NT2/D1 (cell line): Measurements from ENCODE around the gene CLK1.
"Not testable (repeated sequence)": the region's sequence is repeated elsewhere in the genome, so short reads cannot be mapped to it uniquely, and the experiment has no call there.

ENCODE experiments used
- DNase-seq: peaks from one replicate; pipeline ENCODE4 v3.0.0-alpha.2; 2011; ENCODE audit warnings: low read depth, low spot score
- H3K27me3 ChIP-seq: 2 replicates; pipeline ENCODE4 v1.6.0; 2011; ENCODE audit warnings: mild to moderate bottlenecking; ENCODE audit not compliant: insufficient read length, insufficient read depth
- H3K36me3 ChIP-seq: 2 replicates; pipeline ENCODE4 v1.6.1; 2011; ENCODE audit warnings: mild to moderate bottlenecking, low read length, mixed read lengths; ENCODE audit not compliant: insufficient read depth, insufficient read length
- H3K4me1 ChIP-seq: 2 replicates; pipeline ENCODE4 v1.5.1; 2011; ENCODE audit not compliant: insufficient read depth, insufficient read length
- H3K4me3 ChIP-seq: 2 replicates; pipeline ENCODE4 v1.5.1; 2011; ENCODE audit warnings: low read depth; ENCODE audit not compliant: insufficient read length
- H3K9ac ChIP-seq: 2 replicates; pipeline ENCODE4 v1.6.0; 2011; ENCODE audit warnings: low read depth; ENCODE audit not compliant: insufficient read length
- H3K9me3 ChIP-seq: 2 replicates; pipeline ENCODE4 v1.5.1; 2011; ENCODE audit warnings: mild to moderate bottlenecking, low read length; ENCODE audit not compliant: insufficient read depth
- SUZ12 ChIP-seq: IDR thresholded peaks from 2 replicates; pipeline ENCODE4 v1.6.1; 2011; ENCODE audit not compliant: insufficient read length, insufficient read depth; ENCODE audit errors: extremely low read depth
- YY1 ChIP-seq: IDR thresholded peaks from 2 replicates; pipeline ENCODE4 v1.6.1; 2011; ENCODE audit not compliant: insufficient read length, insufficient read depth
- ZNF274 ChIP-seq: IDR thresholded peaks from 2 replicates; pipeline ENCODE4 v1.6.1; 2011; ENCODE audit warnings: mild to moderate bottlenecking, low read depth, low read length

The CLK1 gene

DNA sequence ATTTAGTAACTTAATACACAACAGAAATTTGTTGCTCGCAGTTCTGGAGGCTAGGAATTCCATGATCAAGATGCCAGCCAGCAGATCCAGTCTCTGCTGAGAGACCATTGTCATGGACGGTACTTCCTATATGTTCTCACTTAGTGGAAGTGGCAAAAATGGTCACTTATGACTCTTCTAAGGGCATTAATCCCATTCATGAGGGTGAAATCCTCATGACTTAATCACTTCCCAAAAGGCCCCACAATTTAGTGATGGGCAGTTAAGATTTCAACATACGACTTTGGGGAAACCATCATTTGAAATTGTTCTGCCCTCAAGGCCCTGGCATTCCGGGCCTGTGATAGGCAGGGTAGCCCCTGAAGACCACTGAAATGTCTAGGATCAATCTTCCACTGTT lies 29.8 kb downstream of the CLK1 start:
- no peak overlapping the region for H3K9ac ChIP-seq
- TF ChIP-seq SUZ12 (no peak), ZNF274 (no peak), YY1 (no peak)
- H3K4me3 ChIP-seq, result no peak overlapping the region
- DNase-seq, result no peak
- no peaks in the 10 kb centered on the region for H3K9me3 ChIP-seq
- no peaks in the 10 kb centered on the region for H3K36me3 ChIP-seq
- peaks cover 5% of the 10 kb centered on the region for H3K4me1 ChIP-seq
- H3K27me3 ChIP-seq, result no peaks in the 10 kb centered on the region

DNA sequence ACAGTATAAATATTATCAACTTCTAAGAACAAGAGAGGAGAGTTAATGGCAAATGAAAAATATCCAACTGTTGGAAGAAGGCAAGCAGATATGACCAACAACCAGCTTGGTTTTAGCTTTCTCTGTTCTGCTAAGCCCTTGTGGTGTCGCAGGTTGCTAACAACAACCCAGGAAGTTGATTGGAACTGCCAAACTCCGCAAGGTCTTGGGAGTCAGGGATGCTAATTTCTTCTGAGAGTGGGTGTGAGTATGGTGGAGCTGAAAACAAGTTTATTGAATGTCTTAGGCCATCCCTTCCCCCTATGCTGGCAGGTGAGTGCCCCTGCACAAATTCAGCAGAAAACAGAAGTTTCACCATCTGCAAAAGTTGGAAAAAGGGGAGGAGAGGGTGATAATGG lies 35.2 kb downstream of the CLK1 start:
- no peak for TF ChIP-seq YY1
- TF ChIP-seq SUZ12, result no peak
- Histone ChIP-seq H3K4me1 (no peaks in the 10 kb centered on the region), H3K36me3 (peaks cover 7% of the 10 kb centered on the region), H3K4me3 (no peak overlapping the region), H3K9me3 (no peaks in the 10 kb centered on the region), H3K27me3 (no peaks in the 10 kb centered on the region), H3K9ac (no peak overlapping the region)
- no peak for DNase-seq

- no peaks in the 10 kb centered on the region for H3K4me1 ChIP-seq
- no peak overlapping the region for H3K4me3 ChIP-seq
- H3K9ac ChIP-seq, result no peak overlapping the region
- H3K27me3 ChIP-seq, result no peaks in the 10 kb centered on the region
- H3K9me3 ChIP-seq, result no peaks in the 10 kb centered on the region
- peaks cover 10% of the 10 kb centered on the region for H3K36me3 ChIP-seq
- no peak for DNase-seq
- TF ChIP-seq SUZ12, result no peak
Measured at GRCh38 chr2:200828572-200829257, 35.7 kb downstream of the CLK1 start.

- no peak overlapping the region for H3K4me3 ChIP-seq
- TF ChIP-seq ZNF274, result no peak
- no peak for TF ChIP-seq YY1
- no peak for TF ChIP-seq SUZ12
- DNase-seq, result no peak
- no peaks in the 10 kb centered on the region for H3K4me1 ChIP-seq
- H3K9me3 ChIP-seq, result no peaks in the 10 kb centered on the region
- H3K36me3 ChIP-seq, result peaks cover 11% of the 10 kb centered on the region
- no peaks in the 10 kb centered on the region for H3K27me3 ChIP-seq
- no peak overlapping the region for H3K9ac ChIP-seq
Measured at GRCh38 chr2:200828104-200828503, 36.4 kb downstream of the CLK1 start.

- H3K4me1 ChIP-seq, result no peaks in the 10 kb centered on the region
- H3K4me3 ChIP-seq, result no peak overlapping the region
- H3K9me3 ChIP-seq, result no peaks in the 10 kb centered on the region
- no peak for TF ChIP-seq ZNF274
- H3K36me3 ChIP-seq, result peaks cover 64% of the 10 kb centered on the region
- no peak overlapping the region for H3K9ac ChIP-seq
- no peaks in the 10 kb centered on the region for H3K27me3 ChIP-seq
- no peak for DNase-seq
Measured at GRCh38 chr2:200821686-200822245, 42.7 kb downstream of the CLK1 start.

DNA sequence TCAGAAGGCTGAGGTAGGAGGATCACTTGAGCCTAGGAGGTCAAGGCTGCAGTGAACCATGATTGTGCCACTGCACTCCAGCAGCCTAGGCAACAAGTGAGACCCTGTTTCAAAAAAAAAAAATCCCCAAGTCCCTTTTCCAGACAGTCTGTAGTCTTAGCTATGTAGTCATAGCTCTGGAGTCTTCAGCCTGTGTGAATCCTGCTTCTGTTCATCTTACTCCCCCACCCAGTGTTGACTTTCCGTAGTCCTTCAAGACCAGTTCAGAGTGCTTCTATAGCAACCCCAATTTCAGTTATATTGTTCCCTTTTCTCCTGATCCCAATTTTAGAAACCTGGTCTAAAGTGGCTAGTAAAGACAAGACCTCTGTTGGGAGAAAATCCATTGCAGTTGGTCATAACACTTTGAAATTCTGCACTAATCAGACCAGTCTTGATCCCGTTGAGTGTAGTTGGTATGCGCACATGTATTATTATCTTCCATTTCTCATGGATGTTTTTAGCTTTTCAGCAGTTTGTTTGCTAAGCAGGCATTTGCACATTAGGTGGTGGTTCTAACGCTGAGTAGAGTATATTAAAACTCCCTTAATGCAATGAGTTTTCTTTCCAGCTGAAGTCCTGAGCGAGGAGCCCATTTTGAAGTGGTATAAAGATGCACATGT lies 43.8 kb downstream of the CLK1 start:
- Histone ChIP-seq H3K27me3 (no peaks in the 10 kb centered on the region), H3K4me3 (no peak overlapping the region), H3K9me3 (no peaks in the 10 kb centered on the region), H3K4me1 (no peaks in the 10 kb centered on the region), H3K36me3 (peaks cover 75% of the 10 kb centered on the region), H3K9ac (no peak overlapping the region)
- TF ChIP-seq YY1 (no peak), SUZ12 (no peak), ZNF274 (no peak)
- DNase-seq, result no peak

DNA sequence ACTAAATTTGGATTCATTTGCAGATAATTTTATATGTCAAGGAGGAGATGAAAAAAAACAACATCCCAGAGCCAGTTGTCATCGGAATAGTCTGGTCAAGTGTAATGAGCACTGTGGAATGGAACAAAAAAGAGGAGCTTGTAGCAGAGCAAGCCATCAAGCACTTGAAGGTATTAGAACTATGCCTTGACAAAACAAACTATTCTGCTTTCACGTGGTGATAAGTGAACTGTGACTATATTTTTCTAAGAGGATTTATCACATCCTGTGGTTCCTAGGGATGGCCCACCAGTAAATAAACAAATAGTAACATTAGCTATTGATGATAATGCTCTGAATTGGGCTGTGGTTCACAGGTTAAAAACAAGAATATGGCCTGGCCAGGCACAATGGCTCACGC lies 45.7 kb downstream of the CLK1 start:
- not testable (repeated sequence) for H3K4me3 ChIP-seq, H3K4me1 ChIP-seq, H3K9me3 ChIP-seq, DNase-seq, H3K9ac ChIP-seq, H3K27me3 ChIP-seq
- H3K36me3 ChIP-seq, result peaks cover 85% of the 10 kb centered on the region

- Histone ChIP-seq H3K4me3 (no peak overlapping the region), H3K9me3 (no peaks in the 10 kb centered on the region), H3K27me3 (no peaks in the 10 kb centered on the region), H3K9ac (no peak overlapping the region), H3K36me3 (peaks cover 73% of the 10 kb centered on the region), H3K4me1 (no peaks in the 10 kb centered on the region)
- TF ChIP-seq YY1 (no peak), ZNF274 (no peak), SUZ12 (no peak)
- no peak for DNase-seq
Measured at GRCh38 chr2:200814917-200815316, 49.5 kb downstream of the CLK1 start.
